ENCODE results near the gene GABBR2. TPM values are rescaled to one million over a fixed set of nuclear protein-coding genes. Genes with fewer than 3 reads are reported as not detected.

The GABBR2 gene
- total RNA-seq, 1 experiment from 2014 or later, result 0.23 TPM

DNA sequence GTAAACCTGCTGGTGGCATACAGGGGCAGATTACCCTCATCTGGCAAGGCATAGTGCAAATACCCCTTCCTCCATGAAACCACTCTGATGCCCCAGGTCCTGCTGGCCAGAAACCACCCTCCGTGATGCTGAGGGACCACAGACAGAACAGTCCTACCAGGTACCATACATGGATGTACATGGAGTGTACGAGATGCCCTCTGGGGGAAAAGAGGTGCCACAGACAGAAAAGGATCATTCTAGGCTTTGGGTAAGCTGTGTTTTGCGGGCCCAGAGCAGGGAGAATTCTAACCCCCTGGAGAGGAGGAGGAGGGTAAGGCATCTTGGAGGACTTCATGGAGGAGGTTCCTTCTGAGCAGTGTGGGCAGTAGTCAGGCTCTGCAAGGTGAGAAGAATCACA is 68.3 kb downstream of the GABBR2 start:
- DNase-seq, result no peak
- Histone ChIP-seq H3K4me3 (ENCODE audit: low read depth, low read length) (no peak overlapping the region), H3K36me3 (ENCODE audit: control insufficient read depth, insufficient read depth, low read length) (no peaks in the 10 kb centered on the region), H3K4me1 (no peaks in the 10 kb centered on the region), H3K9me3 (no peaks in the 10 kb centered on the region), H3K27me3 (replicated peaks; ENCODE audit: control insufficient read depth, insufficient read depth, low read length) (no peaks in the 10 kb centered on the region; the same call in 1 of the 2 replicates)
- no TSS peak for BruUV-seq (replicated peaks)
- H3K27me3 Mint-ChIP-seq (ENCODE audit: insufficient read depth, unreplicated experiment), result peaks cover 12% of the 10 kb centered on the region
- CTCF ChIA-PET, result no interaction called here
- H3K27ac Mint-ChIP-seq (ENCODE audit: unreplicated experiment), result no peak overlapping the region
- TF ChIP-seq, protein P1, sequence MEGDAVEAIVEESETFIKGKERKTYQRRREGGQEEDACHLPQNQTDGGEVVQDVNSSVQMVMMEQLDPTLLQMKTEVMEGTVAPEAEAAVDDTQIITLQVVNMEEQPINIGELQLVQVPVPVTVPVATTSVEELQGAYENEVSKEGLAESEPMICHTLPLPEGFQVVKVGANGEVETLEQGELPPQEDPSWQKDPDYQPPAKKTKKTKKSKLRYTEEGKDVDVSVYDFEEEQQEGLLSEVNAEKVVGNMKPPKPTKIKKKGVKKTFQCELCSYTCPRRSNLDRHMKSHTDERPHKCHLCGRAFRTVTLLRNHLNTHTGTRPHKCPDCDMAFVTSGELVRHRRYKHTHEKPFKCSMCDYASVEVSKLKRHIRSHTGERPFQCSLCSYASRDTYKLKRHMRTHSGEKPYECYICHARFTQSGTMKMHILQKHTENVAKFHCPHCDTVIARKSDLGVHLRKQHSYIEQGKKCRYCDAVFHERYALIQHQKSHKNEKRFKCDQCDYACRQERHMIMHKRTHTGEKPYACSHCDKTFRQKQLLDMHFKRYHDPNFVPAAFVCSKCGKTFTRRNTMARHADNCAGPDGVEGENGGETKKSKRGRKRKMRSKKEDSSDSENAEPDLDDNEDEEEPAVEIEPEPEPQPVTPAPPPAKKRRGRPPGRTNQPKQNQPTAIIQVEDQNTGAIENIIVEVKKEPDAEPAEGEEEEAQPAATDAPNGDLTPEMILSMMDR (IDR thresholded peaks at IDR 0.05; ENCODE audit: insufficient read depth in 1 of 2, low read depth in 1 of 2, low read length in 1 of 2, severe bottlenecking in 1 of 2, unreplicated experiment in 1 of 2), result no peak
- H3K4me1 Mint-ChIP-seq (ENCODE audit: low read depth, unreplicated experiment), result no peaks in the 10 kb centered on the region
- POLR2A ChIA-PET, result no interaction called here
- no peak overlapping the region for H3K4me3 Mint-ChIP-seq (ENCODE audit: unreplicated experiment)
- no peaks in the 10 kb centered on the region for H3K9me3 Mint-ChIP-seq (ENCODE audit: unreplicated experiment)
- intact Hi-C loops (cut with micrococcal nuclease; ENCODE audit: unreplicated experiment), result no loop called here
- H3K36me3 Mint-ChIP-seq (ENCODE audit: insufficient read depth, unreplicated experiment), result no peaks in the 10 kb centered on the region

DNA sequence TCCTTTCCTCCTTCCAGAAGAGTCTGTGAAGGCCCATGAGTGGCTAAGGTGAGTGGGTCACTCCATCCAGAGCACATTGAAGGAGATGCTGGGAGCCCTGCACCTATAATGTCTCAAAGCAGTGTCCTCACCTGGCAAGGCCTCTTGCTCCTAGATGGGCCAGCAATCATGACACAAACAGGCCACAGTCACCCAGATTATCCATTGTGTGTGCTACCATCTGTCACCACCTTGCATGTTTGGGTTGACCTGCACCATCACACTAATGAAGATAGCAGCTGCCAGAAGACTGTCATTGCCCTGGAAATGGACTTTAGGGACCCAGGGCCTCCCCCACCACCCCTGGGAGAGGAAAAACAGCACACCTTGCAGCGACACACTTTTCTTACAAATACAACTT is 69.6 kb downstream of the GABBR2 start:
- H3K36me3 Mint-ChIP-seq (ENCODE audit: insufficient read depth, unreplicated experiment), result no peaks in the 10 kb centered on the region
- no peaks in the 10 kb centered on the region for H3K9me3 Mint-ChIP-seq (ENCODE audit: unreplicated experiment)
- DNase-seq, result no peak
- Histone ChIP-seq H3K4me1 (no peaks in the 10 kb centered on the region), H3K4me3 (ENCODE audit: low read depth, low read length) (no peak overlapping the region), H3K36me3 (ENCODE audit: control insufficient read depth, insufficient read depth, low read length) (no peaks in the 10 kb centered on the region), H3K9me3 (no peaks in the 10 kb centered on the region), H3K27me3 (replicated peaks; ENCODE audit: control insufficient read depth, insufficient read depth, low read length) (no peaks in the 10 kb centered on the region; the same call in 1 of the 2 replicates)
- intact Hi-C loops (cut with micrococcal nuclease; ENCODE audit: unreplicated experiment), result no loop called here
- no peak overlapping the region for H3K27ac Mint-ChIP-seq (ENCODE audit: unreplicated experiment)
- H3K27me3 Mint-ChIP-seq (ENCODE audit: insufficient read depth, unreplicated experiment), result peaks cover 12% of the 10 kb centered on the region
- CTCF ChIA-PET, result no interaction called here
- no TSS peak for BruUV-seq (replicated peaks)
- POLR2A ChIA-PET, result no interaction called here
- H3K4me1 Mint-ChIP-seq (ENCODE audit: low read depth, unreplicated experiment), result no peaks in the 10 kb centered on the region
- no peak overlapping the region for H3K4me3 Mint-ChIP-seq (ENCODE audit: unreplicated experiment)
- TF ChIP-seq, protein P1 (IDR thresholded peaks at IDR 0.05; ENCODE audit: insufficient read depth in 1 of 2, low read depth in 1 of 2, low read length in 1 of 2, severe bottlenecking in 1 of 2, unreplicated experiment in 1 of 2), result no peak

DNA sequence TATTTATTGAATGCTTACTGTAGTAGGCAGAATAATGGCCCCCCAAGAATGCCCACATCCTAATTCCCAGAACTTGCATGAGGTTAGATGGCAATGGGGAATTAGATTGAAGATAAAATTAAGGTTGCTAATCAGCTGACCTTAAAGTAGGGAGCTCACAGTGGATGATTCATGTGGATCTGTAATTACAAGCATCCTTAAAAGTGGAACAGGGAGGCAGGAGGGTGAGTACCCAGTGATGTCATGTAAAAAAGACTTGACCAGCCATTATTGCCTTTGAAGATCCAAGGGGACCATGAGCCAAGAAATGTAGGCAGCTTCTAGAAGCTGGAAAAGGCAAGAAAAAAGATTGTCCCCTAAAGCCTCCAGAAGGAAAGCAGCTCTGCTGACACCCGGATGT is 71.4 kb downstream of the GABBR2 start:
- no peak overlapping the region for H3K4me3 Mint-ChIP-seq (ENCODE audit: unreplicated experiment)
- intact Hi-C loops (cut with micrococcal nuclease; ENCODE audit: unreplicated experiment), result no loop called here
- H3K9me3 ChIP-seq, result no peaks in the 10 kb centered on the region
- H3K27ac Mint-ChIP-seq (ENCODE audit: unreplicated experiment), result no peak overlapping the region
- ChIA-PET POLR2A (interaction anchor here (0.6 kb wide), 1 partner anchor 300 kb away, joined by 3 read pairs; no protein-coding TSS in a partner anchor), CTCF (no interaction called here)
- H3K4me1 Mint-ChIP-seq (ENCODE audit: low read depth, unreplicated experiment), result no peaks in the 10 kb centered on the region
- DNase-seq, result no peak
- H3K36me3 Mint-ChIP-seq (ENCODE audit: insufficient read depth, unreplicated experiment), result no peaks in the 10 kb centered on the region
- H3K9me3 Mint-ChIP-seq (ENCODE audit: unreplicated experiment), result no peaks in the 10 kb centered on the region
- H3K27me3 Mint-ChIP-seq (ENCODE audit: insufficient read depth, unreplicated experiment), result peaks cover 8% of the 10 kb centered on the region
- H3K4me1 ChIP-seq, result no peaks in the 10 kb centered on the region
- H3K27me3 ChIP-seq (replicated peaks; ENCODE audit: control insufficient read depth, insufficient read depth, low read length), result no peaks in the 10 kb centered on the region
- TF ChIP-seq, protein P1 (IDR thresholded peaks at IDR 0.05; ENCODE audit: insufficient read depth in 1 of 2, low read depth in 1 of 2, low read length in 1 of 2, severe bottlenecking in 1 of 2, unreplicated experiment in 1 of 2), result no peak
- H3K36me3 ChIP-seq (ENCODE audit: control insufficient read depth, insufficient read depth, low read length), result no peaks in the 10 kb centered on the region
- no peak overlapping the region for H3K4me3 ChIP-seq (ENCODE audit: low read depth, low read length)
- BruUV-seq (replicated peaks), result no TSS peak

All from Caco-2 (cell line).